SKM-1 (cell line): Measurements from ENCODE around the gene KRTAP13-2.

Experiments used
- DNase-seq: peaks from one replicate; lab custom pipeline; 2025; ENCODE audit not compliant: unreplicated experiment; lab: John Stamatoyannopoulos, UW

The KRTAP13-2 gene

GRCh38 chr21:30326390-30326789 is 45.7 kb downstream of the KRTAP13-2 start:
- no peak for DNase-seq
